ENCODE results near the gene DBT.

GRCh38 chr1:100253552-100253951 lies 3.9 kb upstream of the DBT start:
- TF ChIP-seq EZH2phosphoT487 (IDR thresholded peaks at IDR 0.05; ENCODE audit: borderline replicate concordance, low read depth, low read length) (no peak), CTCF (conservative IDR thresholded peaks at IDR 0.05; ENCODE audit: low read length) (no peak)

Measured in OCI-LY7 (cell line).